ENCODE data around the gene DPYSL5. TPM values are rescaled to one million over a fixed set of nuclear protein-coding genes. Genes with fewer than 3 reads are reported as not detected.

The DPYSL5 gene
- total and polyA plus RNA-seq, 2 of the 13 experiments (the other 11 are each of a cell fraction or from before 2014, with no cell fraction given), result 0.15 TPM; not detected in 1

DNA sequence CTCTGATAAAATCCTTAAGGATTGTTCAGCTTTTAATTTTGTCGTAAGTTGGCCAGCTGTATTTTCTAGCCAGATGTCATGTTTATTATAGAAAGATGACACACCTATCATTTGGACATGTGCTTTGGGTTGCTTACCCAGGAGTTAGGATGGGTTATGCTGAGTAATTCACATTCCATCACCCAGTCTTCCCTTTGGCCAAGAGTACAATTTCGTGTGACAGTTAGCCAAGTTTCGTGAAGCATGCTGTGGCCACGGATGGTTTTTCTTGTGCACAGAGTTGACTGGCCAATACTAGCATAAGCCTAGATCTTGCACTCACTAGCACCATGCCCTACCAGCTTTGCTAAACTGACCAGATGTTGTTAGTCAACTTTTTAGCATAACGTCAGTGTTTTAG, 128.3 kb downstream of the DPYSL5 start:
- in situ Hi-C loops (cut with HindIII; ENCODE audit: extremely low pct_ligation_motif_present, low pct_unique_long_range_greater_than_20kb), result no loop called here
- Histone ChIP-seq H2AFZ (ENCODE audit: low read length) (no peak overlapping the region), H3K36me3 (replicated peaks in 1 of 2; ENCODE audit: control insufficient read depth in 1 of 2, insufficient read depth in 2 of 2, low read length in 2 of 2) (no peaks in the 10 kb centered on the region), H3K27me3 (ENCODE audit: control insufficient read depth in 1 of 2, insufficient read depth in 2 of 2, low read length in 2 of 2) (peaks cover 0 to 36% of the 10 kb centered on the region in 2 experiments; a peak in 4 of 5 replicates), H3K4me3 (replicated peaks in 1 of 3; ENCODE audit: insufficient read depth in 1 of 3, low read depth in 2 of 3, low read length in 3 of 3) (no peak overlapping the region), H3K4me1 (ENCODE audit: insufficient read depth, low read length) (peaks cover 5% of the 10 kb centered on the region), H3K4me2 (ENCODE audit: low read depth, low read length) (no peak overlapping the region), H3K27ac (ENCODE audit: extremely low read length, insufficient read depth, low read length) (no peak overlapping the region), H3K79me2 (ENCODE audit: insufficient read depth, low read length) (no peaks in the 10 kb centered on the region), H4K20me1 (ENCODE audit: insufficient read depth, low read length) (no peaks in the 10 kb centered on the region), H3K9me3 (ENCODE audit: low read length) (no peaks in the 10 kb centered on the region), H3K9ac (ENCODE audit: insufficient read depth, low read depth, low read length) (no peak overlapping the region)
- BruUV-seq (replicated peaks), result no TSS peak
- TF ChIP-seq DZIP1 (CRISPR knock-in tag; IDR thresholded peaks at IDR 0.05) (no peak), FUBP1 (CRISPR knock-in tag; IDR thresholded peaks at IDR 0.05; ENCODE audit: borderline replicate concordance) (no peak), REXO4 (CRISPR knock-in tag; IDR thresholded peaks at IDR 0.05; ENCODE audit: borderline replicate concordance) (no peak), IRX3 (CRISPR knock-in tag; IDR thresholded peaks at IDR 0.05; ENCODE audit: borderline replicate concordance, low read depth) (no peak), ARID5B (CRISPR knock-in tag; IDR thresholded peaks at IDR 0.05) (no peak), ZBTB3 (CRISPR knock-in tag; IDR thresholded peaks at IDR 0.05; ENCODE audit: borderline replicate concordance, low read depth) (no peak), ZNF839 (CRISPR knock-in tag; IDR thresholded peaks at IDR 0.05; ENCODE audit: borderline replicate concordance) (no peak), HNF4A (CRISPR knock-in tag; IDR thresholded peaks at IDR 0.05) (no peak), ZFX (CRISPR knock-in tag; IDR thresholded peaks at IDR 0.05; ENCODE audit: low read depth) (no peak)
- intact Hi-C loops (cut with micrococcal nuclease; ENCODE audit: unreplicated experiment), result no loop called here
- ATAC-seq (no peak), DNase-seq (ENCODE audit: low spot score) (no peak), FAIRE-seq (no peak)
- 14% methylated on average over 5 of the region's 5 CpGs for WGBS (ENCODE audit: low lambda C conversion rate)
- POLR2A ChIA-PET, result no interaction called here
- CTCF ChIA-PET (ENCODE audit: low intra/inter-chr PET ratio, low total read pairs), result no interaction called here

All from HepG2 (cell line).